Islet precursor cell (in vitro differentiated cells): ENCODE results near the gene RPS26.
"Not testable (repeated sequence)": the region's sequence is repeated elsewhere in the genome, so short reads cannot be mapped to it uniquely, and the experiment has no call there.

Source experiments
- DNase-seq: peaks from one replicate; pipeline ENCODE4 v3.0.0-alpha.2; 2018

The RPS26 gene

GRCh38 chr12:56021889-56022497, 19.7 kb upstream of the RPS26 start:
- no peak for DNase-seq

- DNase-seq: no peak
These were observed 13.1 kb upstream of the RPS26 start for GRCh38 chr12:56028511-56029165.

DNA sequence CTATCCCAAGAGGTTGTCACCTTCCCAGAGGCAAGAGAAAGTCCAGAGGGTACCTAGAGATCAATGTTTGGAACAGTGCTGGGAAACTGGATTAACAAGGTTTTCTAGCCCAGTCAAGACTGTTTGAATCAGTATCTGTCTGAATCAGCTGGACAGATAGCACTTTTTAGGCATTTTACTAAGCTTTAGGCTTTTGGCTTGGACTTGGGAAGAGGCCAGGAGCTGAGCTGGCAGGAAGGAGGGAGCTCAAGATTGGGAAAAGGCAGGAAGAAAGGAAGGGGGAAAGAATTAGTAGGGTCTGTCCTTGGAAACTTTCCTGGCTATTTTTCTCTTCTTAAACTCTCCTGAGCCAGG, 12.6 kb upstream of the RPS26 start:
- DNase-seq: no peak

- DNase-seq: peak; percentile 81
These were observed 11.9 kb upstream of the RPS26 start for GRCh38 chr12:56029666-56030293.

DNA sequence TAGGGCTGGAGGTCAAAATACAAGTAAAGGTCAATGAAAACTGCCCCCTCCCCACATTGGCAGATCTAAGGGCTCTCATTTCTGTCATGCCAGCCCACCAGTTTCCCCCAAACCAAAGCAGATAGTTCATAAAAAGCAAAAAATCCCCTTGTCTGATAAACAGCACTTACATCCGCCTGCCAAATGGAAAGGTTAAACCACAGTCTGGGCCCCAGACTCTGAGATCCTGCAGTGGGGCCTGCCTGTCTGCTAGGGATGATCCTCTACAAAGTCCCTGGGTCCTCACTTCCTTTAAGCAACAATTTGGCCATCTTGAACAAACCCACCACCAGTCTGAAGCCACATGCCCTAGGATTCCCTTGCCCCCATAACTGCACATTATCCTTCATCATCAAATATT, 9.7 kb upstream of the RPS26 start:
- DNase-seq: no peak

- no peak for DNase-seq
These were observed 7.0 kb upstream of the RPS26 start for GRCh38 chr12:56034586-56035332.

GRCh38 chr12:56037161-56037560, 4.6 kb upstream of the RPS26 start:
- DNase-seq: no peak

GRCh38 chr12:56038022-56038655, 3.6 kb upstream of the RPS26 start:
- no peak for DNase-seq

DNA sequence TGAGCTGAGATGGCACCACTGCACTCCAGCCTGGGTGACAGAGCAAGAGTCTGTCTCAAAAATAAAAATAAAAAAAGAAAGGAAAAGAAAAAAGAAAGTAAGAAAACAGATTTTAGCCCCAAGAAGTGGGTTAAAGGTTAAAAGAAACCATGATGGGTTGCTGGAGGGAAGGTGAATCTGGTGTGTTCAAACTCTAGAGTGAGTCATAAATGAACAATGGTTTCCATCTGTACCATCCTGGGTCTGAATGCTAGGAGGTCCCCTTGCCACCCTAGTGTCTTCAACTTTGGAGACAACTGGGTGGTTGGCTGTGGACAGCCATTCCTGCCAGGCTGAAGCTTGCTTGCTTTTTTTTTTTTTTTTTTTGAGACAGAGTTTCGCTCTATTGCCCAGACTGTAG, 1.6 kb upstream of the RPS26 start:
- no peak for DNase-seq

- peak; percentile 73 for DNase-seq
These were observed 661 bp upstream of the RPS26 start for GRCh38 chr12:56040963-56041551.

- DNase-seq: not testable (repeated sequence)
These were observed 704 bp downstream of the RPS26 start for GRCh38 chr12:56042430-56042813.

DNA sequence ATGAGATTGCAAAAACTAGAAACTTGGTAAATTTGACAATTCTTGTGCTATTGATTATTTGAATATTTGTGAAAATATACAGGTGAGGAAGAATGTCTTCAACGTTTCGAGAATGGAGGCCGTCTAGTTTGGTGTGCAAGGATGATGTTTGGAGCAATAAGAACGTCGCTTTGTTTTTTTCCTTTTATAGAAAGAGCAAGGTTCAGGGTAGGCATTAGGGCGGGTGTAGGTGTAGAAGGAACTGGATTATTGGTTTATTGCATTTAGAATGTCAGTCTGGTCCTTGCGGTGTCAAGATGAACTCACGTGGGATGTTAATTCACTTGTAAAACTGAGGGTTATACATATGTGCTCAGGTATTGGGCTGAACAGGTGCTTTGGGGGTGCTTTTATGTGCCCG, 1.1 kb downstream of the RPS26 start:
- DNase-seq: no peak

- no peak for DNase-seq
These were observed 4.5 kb downstream of the RPS26 start for GRCh38 chr12:56046027-56046780.

- no peak for DNase-seq
These were observed 11.7 kb downstream of the RPS26 start for GRCh38 chr12:56053407-56053893.

DNA sequence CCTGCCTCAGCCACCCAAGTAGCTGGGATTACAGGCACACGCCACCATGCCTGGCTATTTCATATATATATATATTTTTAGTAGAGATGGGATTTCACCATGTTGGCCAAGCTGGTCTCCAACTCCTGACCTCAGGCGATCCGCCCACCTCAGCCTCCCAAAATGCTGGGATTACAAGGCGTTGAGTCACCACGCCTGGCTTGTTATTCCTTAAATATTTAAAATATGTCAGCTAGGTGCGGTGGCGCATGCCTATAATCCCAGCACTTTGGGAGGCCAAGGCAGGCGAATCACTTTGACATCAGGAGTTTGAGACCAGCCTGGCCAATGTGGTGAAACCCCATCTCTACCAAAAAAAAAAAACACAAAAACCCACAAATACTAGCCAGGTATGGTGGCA, 18.2 kb downstream of the RPS26 start:
- DNase-seq: peak; percentile 90

GRCh38 chr12:56061982-56062381, 20.3 kb downstream of the RPS26 start:
- peak; percentile 64 for DNase-seq

- no peak for DNase-seq
These were observed 21.3 kb downstream of the RPS26 start for GRCh38 chr12:56062996-56063395.

DNA sequence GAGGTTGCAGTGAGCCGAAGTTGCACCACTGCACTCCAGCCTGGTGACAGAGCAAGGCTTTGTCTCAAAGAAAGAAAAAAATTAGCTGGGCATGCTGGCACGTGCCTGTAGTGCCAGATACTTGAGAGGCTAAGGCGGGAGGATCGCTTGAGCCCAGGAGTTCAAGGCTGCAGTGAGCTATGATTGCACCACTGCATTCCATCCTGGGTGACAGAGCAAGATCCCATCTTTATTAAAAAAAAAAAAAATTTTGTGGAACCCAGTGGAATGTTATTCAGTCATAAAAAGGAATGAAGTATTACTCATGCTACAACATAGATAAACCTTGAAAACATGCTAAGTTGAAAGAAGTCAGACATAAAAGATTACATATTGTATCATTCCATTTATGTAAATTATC, 29.9 kb downstream of the RPS26 start:
- no peak for DNase-seq

- DNase-seq: no peak
These were observed 32.7 kb downstream of the RPS26 start for GRCh38 chr12:56074396-56074795.

- not testable (repeated sequence) for DNase-seq
These were observed 36.2 kb downstream of the RPS26 start for GRCh38 chr12:56077966-56078365.

DNA sequence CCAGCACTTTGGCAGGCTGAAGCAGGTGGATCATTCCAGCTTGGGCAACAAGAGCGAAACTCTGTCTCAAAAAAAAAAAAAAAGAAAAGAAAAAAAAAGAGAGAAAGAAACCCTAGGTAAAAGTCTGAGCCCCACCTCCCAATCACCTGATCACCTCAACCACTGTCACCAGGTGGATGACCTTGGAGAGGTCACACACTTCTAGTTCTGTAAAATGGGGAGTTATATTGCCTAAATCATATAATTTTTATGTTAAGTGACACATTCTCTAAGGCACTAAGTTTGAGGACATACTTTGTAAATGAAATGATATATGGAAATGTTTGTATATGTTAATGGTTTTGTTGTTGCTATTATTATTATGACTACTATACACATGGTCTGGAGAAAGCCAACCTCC, 36.7 kb downstream of the RPS26 start:
- no peak for DNase-seq
